Osteoblast (primary cell): ENCODE measurements around the gene LRP2BP. TPM values are rescaled to one million over a fixed set of nuclear protein-coding genes. Genes with fewer than 3 reads are reported as not detected.

Experiments
- DNase-seq: peaks from one replicate; pipeline ENCODE4 v3.0.0; 2011; ENCODE audit warnings: low spot score, mixed read lengths; ENCODE audit not compliant: insufficient read length; ENCODE audit errors: missing footprints
- H2AFZ ChIP-seq: 2 replicates; pipeline ENCODE4 v1.6.0; 2011; ENCODE audit warnings: mild to moderate bottlenecking, low read length
- H3K27ac ChIP-seq: 2 replicates; pipeline ENCODE4 v1.5.1; 2011; ENCODE audit warnings: mild to moderate bottlenecking, low read depth, low read length, moderate library complexity
- H3K27me3 ChIP-seq: 2 replicates; pipeline ENCODE4 v1.6.0; 2012; ENCODE audit warnings: mild to moderate bottlenecking, control low read depth, inconsistent platforms, low read length, moderate library complexity; ENCODE audit not compliant: insufficient read depth
- H3K36me3 ChIP-seq: 2 replicates; pipeline ENCODE4 v1.5.1; 2011; ENCODE audit warnings: mild to moderate bottlenecking, low read length, control low read depth, moderate library complexity; ENCODE audit not compliant: insufficient read depth
- H3K4me1 ChIP-seq: 2 replicates; pipeline ENCODE4 v1.5.1; 2011; ENCODE audit warnings: mild to moderate bottlenecking, low read length, control low read depth, moderate library complexity; ENCODE audit not compliant: insufficient read depth
- H3K4me2 ChIP-seq: 2 replicates; pipeline ENCODE4 v1.6.0; 2011; ENCODE audit warnings: mild to moderate bottlenecking, low read length; ENCODE audit not compliant: insufficient read depth
- H3K4me3 ChIP-seq: fragments of 200-600 bp; sonication (generic); 3 replicates; pipeline ENCODE4 v1.5.1; 2012; ENCODE audit warnings: mild to moderate bottlenecking, low read length, inconsistent platforms; ENCODE audit not compliant: insufficient read depth
- H3K79me2 ChIP-seq: 2 replicates; pipeline ENCODE4 v1.6.0; 2012; ENCODE audit warnings: mild to moderate bottlenecking, low read length, control low read depth, inconsistent platforms; ENCODE audit not compliant: insufficient read depth
- H3K9me3 ChIP-seq: 2 replicates; pipeline ENCODE4 v1.5.1; 2011; ENCODE audit warnings: low read depth, low read length, control low read depth
- H4K20me1 ChIP-seq: 2 replicates; pipeline ENCODE4 v1.6.0; 2012; ENCODE audit warnings: mild to moderate bottlenecking, low read length, control low read depth; ENCODE audit not compliant: insufficient read depth
- CTCF ChIP-seq: IDR thresholded peaks from 2 replicates; pipeline ENCODE4 v1.5.1; 2011; ENCODE audit warnings: mild to moderate bottlenecking, low read depth, low read length, moderate library complexity; ENCODE audit errors: extremely low read depth
- total RNA-seq: library from RNA; depleted of rRNA; stranded (reverse); fragments of >200 nt; gene quantifications from 2 replicates; pipeline ENCODE4 v1.2.3, GENCODE V29; 2012

Gene LRP2BP
- total RNA-seq, 1 donor, result 1.4 TPM

- Histone ChIP-seq H3K4me1 (peaks cover 30% of the 10 kb centered on the region), H3K36me3 (peaks cover 19% of the 10 kb centered on the region), H3K4me3 (no peak overlapping the region), H3K27me3 (no peaks in the 10 kb centered on the region), H4K20me1 (no peaks in the 10 kb centered on the region), H3K4me2 (no peak overlapping the region), H3K27ac (no peak overlapping the region), H2AFZ (no peak overlapping the region), H3K9me3 (no peaks in the 10 kb centered on the region), H3K79me2 (no peaks in the 10 kb centered on the region)
- no peak for DNase-seq
- no peak for TF ChIP-seq CTCF
Measured at GRCh38 chr4:185361872-185362271, 33.9 kb downstream of the LRP2BP start.

DNA sequence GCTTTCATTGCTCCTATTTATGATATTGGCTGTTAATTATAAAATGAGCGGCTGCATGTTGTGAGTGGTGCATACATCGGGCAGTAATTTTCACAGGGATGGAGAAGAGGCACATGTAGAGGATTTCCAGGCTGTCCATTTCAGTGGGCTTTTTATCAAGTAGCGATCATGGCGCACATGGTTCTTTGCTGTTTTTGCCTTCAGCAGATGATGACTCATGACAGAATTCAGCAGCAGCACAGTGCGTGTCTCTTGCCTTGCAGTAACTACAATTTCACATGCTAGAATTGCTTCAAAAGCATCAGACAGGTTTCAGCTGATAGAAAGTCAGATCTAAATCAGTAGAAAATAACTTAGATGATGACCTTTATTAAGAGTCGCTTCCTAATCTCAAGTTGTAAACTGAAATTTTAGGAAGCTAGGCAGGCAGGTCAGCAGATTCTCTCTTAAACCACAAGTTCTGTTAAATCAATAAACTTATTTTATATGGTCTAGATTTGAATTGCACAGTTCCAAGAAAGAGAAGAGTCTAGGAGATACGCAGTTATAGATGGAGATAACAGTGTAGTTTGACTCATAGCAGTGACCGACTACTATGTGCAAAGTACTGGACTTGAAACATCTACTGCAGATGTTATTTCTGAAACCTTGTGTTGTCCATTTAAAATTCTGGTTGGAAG, 35.8 kb downstream of the LRP2BP start:
- no peak overlapping the region for H3K4me3 ChIP-seq
- DNase-seq, result no peak
- H4K20me1 ChIP-seq, result no peaks in the 10 kb centered on the region
- H3K27ac ChIP-seq, result peak overlapping the region; percentile 96
- peaks cover 30% of the 10 kb centered on the region for H3K4me1 ChIP-seq
- TF ChIP-seq CTCF, result no peak
- no peaks in the 10 kb centered on the region for H3K27me3 ChIP-seq
- H3K4me2 ChIP-seq, result peak overlapping the region; percentile 19
- no peak overlapping the region for H2AFZ ChIP-seq
- H3K79me2 ChIP-seq, result no peaks in the 10 kb centered on the region
- H3K36me3 ChIP-seq, result peaks cover 27% of the 10 kb centered on the region
- H3K9me3 ChIP-seq, result no peaks in the 10 kb centered on the region

- Histone ChIP-seq H3K27ac (peak overlapping the region; percentile 96), H3K4me2 (peak overlapping the region; percentile 54)
Measured at GRCh38 chr4:185358959-185359358, 36.8 kb downstream of the LRP2BP start.

GRCh38 chr4:185358514-185358913, 37.2 kb downstream of the LRP2BP start:
- no peak for TF ChIP-seq CTCF
- H4K20me1 ChIP-seq, result no peaks in the 10 kb centered on the region
- H3K79me2 ChIP-seq, result no peaks in the 10 kb centered on the region
- peaks cover 30% of the 10 kb centered on the region for H3K4me1 ChIP-seq
- H3K36me3 ChIP-seq, result peaks cover 37% of the 10 kb centered on the region
- H2AFZ ChIP-seq, result no peak overlapping the region
- peak overlapping the region; percentile 54 for H3K4me2 ChIP-seq
- no peak overlapping the region for H3K4me3 ChIP-seq
- H3K27me3 ChIP-seq, result no peaks in the 10 kb centered on the region
- no peaks in the 10 kb centered on the region for H3K9me3 ChIP-seq
- H3K27ac ChIP-seq, result peak overlapping the region; percentile 96
- peak; percentile 92 for DNase-seq

More at GRCh38 chr4:185358959-185359358, 36.8 kb downstream of the LRP2BP start:
- Histone ChIP-seq H2AFZ (no peak overlapping the region), H3K9me3 (no peaks in the 10 kb centered on the region), H3K4me3 (no peak overlapping the region), H4K20me1 (no peaks in the 10 kb centered on the region), H3K4me1 (peaks cover 30% of the 10 kb centered on the region), H3K79me2 (no peaks in the 10 kb centered on the region), H3K36me3 (peaks cover 36% of the 10 kb centered on the region), H3K27me3 (no peaks in the 10 kb centered on the region)
- TF ChIP-seq CTCF, result no peak
- DNase-seq, result no peak
